ENCODE measurements around the gene GABBR2.

GABBR2 gene

DNA sequence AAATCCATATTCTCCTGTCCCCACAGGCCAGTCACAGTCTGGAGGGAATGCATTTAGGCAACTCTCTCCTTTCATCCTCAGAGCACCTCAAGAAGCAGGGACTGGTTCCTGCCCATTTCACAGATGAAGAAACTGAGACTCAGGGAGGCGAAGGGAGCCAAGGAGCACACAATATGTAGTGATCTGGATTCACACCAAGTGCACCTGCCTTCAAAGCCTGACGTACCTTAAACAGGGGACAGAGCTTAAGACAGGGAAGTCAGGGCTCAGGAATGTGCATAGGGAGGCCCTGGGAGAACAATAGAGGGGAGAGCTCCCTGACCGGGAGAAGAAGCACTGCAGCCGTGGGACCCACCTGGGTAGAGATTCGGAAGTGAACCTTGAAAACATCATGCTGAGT, 83.0 kb downstream of the GABBR2 start:
- DNase-seq = no peak

DNA sequence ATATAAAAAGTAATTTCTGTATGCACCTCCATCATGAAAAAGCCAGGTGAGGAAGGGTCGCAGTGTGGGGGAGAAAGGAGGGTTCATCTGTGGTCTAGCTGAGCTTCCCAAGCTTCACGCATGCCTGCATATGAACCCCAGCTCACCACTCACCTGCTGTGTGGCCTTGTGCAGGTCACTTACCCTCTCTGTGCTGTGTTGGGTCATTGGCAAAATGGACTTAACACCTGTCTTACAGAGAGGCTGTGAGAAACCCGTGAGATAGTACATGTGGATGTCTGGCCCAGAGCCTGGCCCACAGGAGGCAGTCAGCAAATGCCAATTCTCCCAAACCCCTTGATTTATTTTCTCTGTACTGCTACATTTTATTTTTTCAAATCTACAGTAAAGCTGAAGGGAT, 88.9 kb downstream of the GABBR2 start:
- no peak for DNase-seq

GRCh38 chr9:98615633-98616032, 93.1 kb downstream of the GABBR2 start:
- DNase-seq = no peak

DNA sequence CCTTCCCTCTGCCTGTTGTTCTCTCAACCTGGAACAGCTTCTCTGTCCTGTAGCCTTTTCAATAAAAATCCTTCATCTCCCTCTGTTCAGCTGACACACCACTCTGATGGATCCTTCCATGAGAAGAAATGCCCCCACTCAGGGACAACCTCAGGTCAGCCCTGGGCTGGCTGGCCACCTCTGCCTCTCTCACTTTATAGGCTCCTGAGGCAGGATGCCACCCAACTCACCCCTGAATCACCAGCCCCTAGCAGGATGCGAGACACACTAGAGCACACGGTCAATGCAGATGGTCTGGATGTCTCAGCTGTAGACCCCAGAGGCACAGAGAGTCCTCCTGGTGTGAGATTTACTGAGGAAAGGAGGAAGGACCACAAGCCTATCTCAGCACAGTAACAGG, 93.8 kb downstream of the GABBR2 start:
- DNase-seq = no peak

DNA sequence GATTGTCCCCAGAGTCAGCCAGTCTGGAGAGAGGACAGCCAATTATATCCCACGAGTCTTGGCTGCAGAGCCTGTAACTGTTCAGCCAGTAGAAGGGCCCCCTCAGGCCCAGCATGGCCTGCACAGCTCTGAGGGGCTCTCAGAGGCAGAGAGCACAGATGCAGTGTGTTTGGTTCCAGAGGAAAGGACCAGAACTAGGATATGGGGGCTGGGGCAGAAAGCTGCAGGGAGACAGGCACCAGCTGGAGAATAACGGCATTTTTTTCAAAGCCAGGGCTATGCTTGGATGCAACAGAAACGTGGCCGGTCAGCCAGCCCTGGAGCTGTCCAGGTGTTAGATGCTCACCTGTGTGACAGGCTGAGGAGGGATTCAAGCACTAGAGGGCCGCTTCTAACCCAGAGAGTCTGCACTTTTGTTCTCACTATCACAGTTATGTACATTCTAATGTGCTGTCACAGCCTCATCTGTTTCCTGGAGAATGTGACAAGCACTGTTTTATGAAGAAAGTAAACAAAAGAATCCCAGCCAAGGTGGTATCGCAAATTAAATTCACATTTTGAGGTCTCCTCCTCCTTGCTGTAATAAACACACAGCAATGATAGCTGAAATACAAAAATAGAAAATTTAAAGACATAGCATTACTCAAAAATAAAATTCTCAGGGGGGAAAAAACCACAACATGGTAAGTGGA, 96.5 kb downstream of the GABBR2 start:
- no peak for DNase-seq

DNA sequence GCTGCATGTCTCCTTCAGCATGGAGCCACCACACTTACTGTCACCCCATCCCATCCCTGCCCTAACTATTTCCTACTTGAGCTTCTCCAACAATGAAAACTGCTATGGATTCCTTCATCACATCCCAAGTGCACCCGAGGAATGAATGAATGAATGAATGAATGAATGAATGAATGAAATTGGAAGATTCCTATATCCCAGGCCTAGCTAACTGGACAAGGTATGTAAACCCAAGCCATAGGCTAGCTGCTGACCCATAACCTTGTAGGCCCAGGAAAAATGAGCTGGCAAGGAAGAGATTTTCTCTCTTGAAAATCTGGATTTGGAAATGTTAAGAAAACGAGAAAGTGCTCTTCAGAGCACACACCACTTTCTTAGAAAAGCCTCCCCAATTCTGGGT, 97.4 kb downstream of the GABBR2 start:
- DNase-seq = no peak

GRCh38 chr9:98610711-98611110, 98.0 kb downstream of the GABBR2 start:
- no peak for DNase-seq

GRCh38 chr9:98610211-98610610, 98.5 kb downstream of the GABBR2 start:
- no peak for DNase-seq

GRCh38 chr9:98609646-98610045, 99.1 kb downstream of the GABBR2 start:
- no peak for DNase-seq

GRCh38 chr9:98607787-98608186, 100.9 kb downstream of the GABBR2 start:
- DNase-seq = no peak

- no peak for DNase-seq
Observed at GRCh38 chr9:98607152-98607551, 101.6 kb downstream of the GABBR2 start.

DNA sequence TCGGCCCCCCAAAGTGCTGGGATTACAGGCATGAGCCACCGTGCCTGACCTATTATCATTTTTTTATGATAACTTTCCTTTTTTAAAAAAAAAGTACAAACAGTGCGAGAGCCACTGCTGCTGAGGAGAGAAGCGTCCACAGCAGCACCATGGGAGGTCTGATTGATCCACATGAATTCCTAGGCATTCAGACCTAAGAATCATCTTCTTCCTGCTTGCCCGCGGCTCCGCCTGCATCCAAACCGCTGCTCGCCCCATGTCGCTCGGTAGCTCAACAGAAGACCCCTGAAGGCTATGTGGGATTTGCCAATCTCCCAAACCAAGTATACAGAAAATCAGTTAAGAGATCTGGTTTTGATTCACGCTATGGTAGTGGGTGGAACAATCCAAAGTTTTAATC, 102.0 kb downstream of the GABBR2 start:
- DNase-seq = no peak

- DNase-seq = no peak
Observed at GRCh38 chr9:98605116-98605515, 103.6 kb downstream of the GABBR2 start.

DNA sequence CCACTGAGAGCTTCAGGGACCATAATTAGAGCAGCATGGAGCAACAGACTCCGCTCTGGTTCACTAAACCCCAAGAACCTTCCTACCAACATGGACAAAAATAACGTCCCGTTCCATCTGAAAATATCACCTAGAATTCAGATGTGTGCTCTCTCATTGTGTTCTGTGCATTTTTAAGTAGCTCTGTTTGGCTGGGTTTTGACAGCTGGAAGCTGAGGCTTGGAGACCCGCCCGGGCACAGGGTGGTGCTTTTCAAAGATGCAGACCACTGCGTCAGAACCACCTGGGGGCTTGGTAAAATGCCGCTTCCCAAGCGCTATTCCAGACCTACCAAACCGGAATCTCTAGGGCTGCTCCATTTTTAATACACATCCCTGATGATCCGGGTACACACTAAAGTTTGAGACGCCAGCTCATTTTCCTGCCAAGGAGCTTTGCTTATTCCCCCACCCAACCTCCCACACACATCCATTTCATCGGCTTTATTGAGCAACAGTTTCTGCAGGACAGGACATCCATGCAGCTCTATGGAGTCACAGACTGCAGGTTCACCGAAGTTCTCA, 104.8 kb downstream of the GABBR2 start:
- DNase-seq = no peak

GRCh38 chr9:98602839-98603500, 105.8 kb downstream of the GABBR2 start:
- no peak for DNase-seq

DNA sequence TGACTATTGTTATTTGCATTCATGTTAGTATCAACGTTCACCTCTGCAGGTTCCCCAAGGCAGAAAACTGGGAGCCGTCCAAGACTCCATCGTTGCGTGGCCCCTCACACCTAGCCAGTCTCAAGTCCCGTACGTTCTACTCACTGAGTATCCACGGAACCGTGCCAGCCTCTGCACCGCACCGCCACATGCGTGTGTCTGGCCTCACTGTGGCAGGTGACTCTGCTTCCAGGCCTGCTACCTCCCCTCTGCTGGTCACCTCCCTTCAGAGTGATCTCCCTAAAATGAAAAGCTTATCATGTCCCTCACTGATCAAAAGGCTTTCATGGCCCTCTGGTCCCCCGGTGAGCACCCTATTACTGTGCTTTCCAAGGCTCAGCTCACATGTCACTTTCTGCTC, 108.1 kb downstream of the GABBR2 start:
- no peak for DNase-seq

DNA sequence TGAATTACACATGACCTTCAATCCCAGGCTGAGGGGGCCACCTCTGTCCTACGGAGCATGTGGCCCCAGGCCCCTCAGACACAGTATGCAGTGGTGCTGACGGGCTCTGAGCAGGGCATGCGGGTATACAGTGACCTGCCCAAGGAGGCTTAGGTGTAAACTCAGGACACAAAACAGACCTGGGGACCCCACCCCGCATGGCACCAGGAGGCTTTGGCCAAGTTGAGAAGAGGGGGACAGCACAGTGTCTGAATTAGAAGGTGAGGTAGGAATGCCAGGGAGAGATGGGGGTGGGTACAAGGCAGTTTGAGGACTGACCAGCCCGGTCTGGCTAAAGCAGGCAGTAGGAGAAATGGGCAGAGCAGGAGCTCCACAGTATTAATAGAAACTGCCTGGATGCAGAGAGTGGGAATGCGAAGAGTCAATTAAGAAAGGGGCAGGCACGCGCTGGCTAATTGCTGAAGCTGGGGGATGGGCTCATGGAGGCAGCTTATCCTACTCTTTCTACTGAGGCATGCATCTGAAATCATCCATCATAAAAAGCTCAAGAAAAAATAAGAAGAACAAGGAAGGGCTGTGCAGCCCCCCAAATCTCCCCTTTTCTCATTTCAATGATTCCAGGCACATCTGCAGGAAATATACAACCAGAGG, 109.0 kb downstream of the GABBR2 start:
- no peak for DNase-seq

DNA sequence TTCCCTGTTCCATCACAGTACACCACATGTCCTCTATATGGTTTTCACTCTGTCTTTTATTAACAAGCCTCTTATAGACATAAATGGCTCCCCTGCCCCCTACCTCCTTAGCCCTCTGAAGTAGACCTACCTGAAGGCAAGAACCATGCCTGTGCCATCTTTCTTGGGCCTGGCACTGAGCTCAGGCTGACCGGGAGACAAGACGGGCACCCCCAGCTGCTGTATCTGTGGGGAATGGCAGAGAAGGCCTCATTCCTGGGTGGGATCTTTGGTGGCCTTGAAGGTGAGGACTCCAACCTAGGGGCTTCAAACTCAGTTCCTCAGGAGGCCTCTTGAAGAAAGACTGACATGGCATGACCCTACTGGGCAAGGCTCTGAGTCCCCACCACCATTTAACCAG, 109.9 kb downstream of the GABBR2 start:
- no peak for DNase-seq

DNA sequence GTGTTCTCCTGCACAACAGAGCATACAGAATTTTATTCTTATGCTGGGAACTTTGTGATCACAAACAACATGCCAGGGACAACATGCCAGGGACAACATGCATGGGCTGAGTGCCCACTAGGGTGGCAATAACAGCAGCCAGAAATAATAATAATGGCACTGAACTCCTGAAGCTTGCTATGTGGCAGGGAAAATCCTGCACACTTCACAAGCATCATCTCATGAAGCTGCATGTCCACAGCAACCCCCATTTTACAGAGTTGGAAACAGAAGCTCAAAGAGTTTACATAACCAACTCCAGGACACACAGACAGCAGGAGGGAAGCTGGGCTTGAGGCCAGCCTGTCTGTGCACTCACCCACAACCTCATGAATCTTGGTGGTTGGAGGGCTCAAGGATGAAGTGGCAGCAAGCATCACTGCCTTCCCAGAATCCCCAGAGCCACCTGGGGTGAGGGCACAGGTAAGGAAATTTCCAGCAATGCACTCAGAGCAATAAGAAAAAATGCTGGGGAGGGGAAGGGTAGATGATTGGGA, 111.4 kb downstream of the GABBR2 start:
- DNase-seq = no peak

DNA sequence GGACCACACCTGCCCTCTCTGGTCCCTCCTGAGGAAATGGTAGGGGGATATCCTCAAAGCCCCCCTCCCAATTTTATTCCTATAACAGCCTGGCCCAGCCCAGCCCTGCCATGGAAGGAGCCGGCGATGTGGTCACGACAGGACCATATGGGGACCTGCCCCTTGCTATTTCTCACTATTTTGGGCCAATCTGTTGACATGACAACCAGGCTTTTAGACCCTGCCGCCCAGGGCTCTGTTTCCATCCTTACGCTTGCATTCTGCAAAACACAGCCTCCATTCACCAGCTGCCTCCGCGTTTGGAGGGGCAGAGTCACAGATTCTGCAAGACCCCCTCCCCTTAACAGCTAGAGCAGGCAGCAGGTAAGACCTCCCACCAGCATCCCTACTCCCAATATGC, 112.2 kb downstream of the GABBR2 start:
- no peak for DNase-seq

- DNase-seq = no peak
Observed at GRCh38 chr9:98594546-98595160, 114.1 kb downstream of the GABBR2 start.

DNA sequence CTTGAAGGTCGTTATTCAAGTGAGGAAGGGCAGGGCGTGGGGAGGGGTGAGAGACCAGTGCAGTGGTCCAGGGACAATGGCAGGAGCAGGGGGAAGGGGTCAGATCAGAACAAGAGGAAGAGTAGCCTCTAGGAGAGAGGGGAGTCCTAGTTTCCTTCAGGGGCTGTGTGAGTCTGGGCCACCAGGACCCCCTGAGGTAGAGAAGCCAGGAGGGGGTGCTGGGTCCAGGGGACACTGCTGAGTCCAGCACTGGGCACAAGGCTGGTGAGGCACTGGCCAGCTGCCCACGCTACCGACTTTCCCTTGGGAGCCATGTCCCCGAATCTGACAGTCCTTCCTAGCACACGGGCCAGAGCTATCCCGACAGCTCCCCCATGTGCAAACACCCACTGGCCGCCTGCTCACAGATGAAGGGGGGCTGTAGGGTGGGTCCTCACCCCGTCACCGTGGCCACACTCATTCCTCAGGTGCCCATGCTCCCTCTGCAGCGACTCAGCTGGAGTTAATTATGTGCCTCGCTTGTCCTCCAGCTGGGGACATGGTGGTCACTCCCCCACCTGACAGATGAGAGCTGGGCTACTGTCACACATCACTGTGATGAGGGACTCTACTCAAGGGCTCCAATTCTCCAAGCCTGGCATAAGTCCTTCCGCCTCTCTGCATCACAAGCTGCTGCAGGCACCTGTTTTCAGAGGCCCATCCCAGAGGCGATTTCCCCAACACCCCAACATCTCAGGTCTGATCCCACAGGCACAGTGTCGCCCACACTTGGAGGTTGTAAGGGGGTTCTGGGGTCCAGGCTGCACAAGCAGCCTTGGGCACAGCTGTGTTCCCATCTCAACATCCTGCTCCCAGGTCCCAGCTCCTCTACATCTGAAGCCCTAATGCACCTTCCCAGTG, 115.1 kb downstream of the GABBR2 start:
- DNase-seq = no peak

Measured in activated CD8-positive, alpha-beta memory T cell treated with anti-CD3 and anti-CD28 coated beads, Interleukin-2, amount 50 U/mL, for 48 hours (primary cell).